Renal pelvis (tissue), 4 donors: Measurements from ENCODE around the gene CPEB3. TPM values are rescaled to one million over a fixed set of nuclear protein-coding genes. Genes with fewer than 3 reads are reported as not detected.

Source experiments
- DNase-seq: peaks from one replicate; pipeline ENCODE4 v3.0.0-alpha.2; 2013
- polyA plus RNA-seq, 3 donors: library from polyadenylated mRNA; unstranded; fragments of 120-200 nt; gene quantifications; one replicate each; pipeline ENCODE4 v1.2.1, GENCODE V29; 2013; ENCODE audit not compliant: insufficient read length in 3 of 3

CPEB3 gene
- polyA plus RNA-seq, 3 donors, result 2.7 to 3.6 (median 2.8) TPM

GRCh38 chr10:92274071-92274470 lies 16.8 kb downstream of the CPEB3 start:
- no peak for DNase-seq

GRCh38 chr10:92268748-92269147 lies 22.1 kb downstream of the CPEB3 start:
- no peak for DNase-seq

- no peak for DNase-seq
Observed at GRCh38 chr10:92267343-92267742, 23.5 kb downstream of the CPEB3 start.

- DNase-seq, result no peak
Observed at GRCh38 chr10:92265687-92266258, 25.1 kb downstream of the CPEB3 start.

GRCh38 chr10:92264249-92264648 lies 26.6 kb downstream of the CPEB3 start:
- DNase-seq, result no peak

GRCh38 chr10:92263396-92263795 lies 27.5 kb downstream of the CPEB3 start:
- no peak for DNase-seq

- DNase-seq, result no peak
Observed at GRCh38 chr10:92248566-92248965, 42.3 kb downstream of the CPEB3 start.

- DNase-seq, result no peak
Observed at GRCh38 chr10:92244796-92245195, 46.1 kb downstream of the CPEB3 start.

GRCh38 chr10:92242910-92243671 lies 47.8 kb downstream of the CPEB3 start:
- peak; percentile 64 for DNase-seq

- DNase-seq, result no peak
Observed at GRCh38 chr10:92242380-92242779, 48.5 kb downstream of the CPEB3 start.

GRCh38 chr10:92241501-92241900 lies 49.4 kb downstream of the CPEB3 start:
- DNase-seq, result no peak

GRCh38 chr10:92241158-92241500 lies 49.7 kb downstream of the CPEB3 start:
- no peak for DNase-seq

- DNase-seq, result peak; percentile 69
Observed at GRCh38 chr10:92240289-92241157, 50.4 kb downstream of the CPEB3 start.

- DNase-seq, result peak; percentile 41
Observed at GRCh38 chr10:92239600-92240288, 51.1 kb downstream of the CPEB3 start.

GRCh38 chr10:92239151-92239599 lies 51.7 kb downstream of the CPEB3 start:
- no peak for DNase-seq

GRCh38 chr10:92238586-92239098 lies 52.2 kb downstream of the CPEB3 start:
- DNase-seq, result no peak

- DNase-seq, result no peak
Observed at GRCh38 chr10:92238054-92238585, 52.8 kb downstream of the CPEB3 start.

- no peak for DNase-seq
Observed at GRCh38 chr10:92231196-92231595, 59.7 kb downstream of the CPEB3 start.

GRCh38 chr10:92222603-92223262 lies 68.1 kb downstream of the CPEB3 start:
- DNase-seq, result no peak

- no peak for DNase-seq
Observed at GRCh38 chr10:92219559-92219958, 71.3 kb downstream of the CPEB3 start.

- DNase-seq, result no peak
Observed at GRCh38 chr10:92218569-92218968, 72.3 kb downstream of the CPEB3 start.
